ENCODE data around the gene PLCB1.
"Not testable (repeated sequence)": the region's sequence is repeated elsewhere in the genome, so short reads cannot be mapped to it uniquely, and the experiment has no call there.

Gene PLCB1

GRCh38 chr20:8583012-8583565 lies 451.0 kb downstream of the PLCB1 start:
- H3K9me3 ChIP-seq, result no peaks in the 10 kb centered on the region
- H3K27me3 ChIP-seq, result no peaks in the 10 kb centered on the region
- no peaks in the 10 kb centered on the region for H3K4me1 ChIP-seq (ENCODE audit: control insufficient read depth in 1 of 2, insufficient read depth in 1 of 2, low read depth in 1 of 2, low read length in 1 of 2)
- H3K36me3 ChIP-seq, result no peaks in the 10 kb centered on the region
- no peak overlapping the region for H3K27ac ChIP-seq
- no peak for TF ChIP-seq CTCF (IDR thresholded peaks at IDR 0.05)
- H3K4me3 ChIP-seq (ENCODE audit: low read depth in 1 of 2, low read length in 1 of 2), result no peak overlapping the region

- no peaks in the 10 kb centered on the region for H3K27me3 ChIP-seq
- H3K36me3 ChIP-seq, result no peaks in the 10 kb centered on the region
- no peak overlapping the region for H3K4me3 ChIP-seq (ENCODE audit: low read depth in 1 of 2, low read length in 1 of 2)
- no peak overlapping the region for H3K27ac ChIP-seq
- no peak for TF ChIP-seq CTCF (IDR thresholded peaks at IDR 0.05)
- no peaks in the 10 kb centered on the region for H3K4me1 ChIP-seq (ENCODE audit: control insufficient read depth in 1 of 2, insufficient read depth in 1 of 2, low read depth in 1 of 2, low read length in 1 of 2)
- no peaks in the 10 kb centered on the region for H3K9me3 ChIP-seq
Measured at GRCh38 chr20:8583566-8584043, 451.5 kb downstream of the PLCB1 start.

- no peak overlapping the region for H3K27ac ChIP-seq
- H3K4me1 ChIP-seq (ENCODE audit: control insufficient read depth in 1 of 2, insufficient read depth in 1 of 2, low read depth in 1 of 2, low read length in 1 of 2), result no peaks in the 10 kb centered on the region
- no peak overlapping the region for H3K4me3 ChIP-seq (ENCODE audit: low read depth in 1 of 2, low read length in 1 of 2)
- H3K27me3 ChIP-seq, result no peaks in the 10 kb centered on the region
- no peak for TF ChIP-seq CTCF (IDR thresholded peaks at IDR 0.05)
- no peaks in the 10 kb centered on the region for H3K36me3 ChIP-seq
- H3K9me3 ChIP-seq, result no peaks in the 10 kb centered on the region
Measured at GRCh38 chr20:8587251-8587650, 455.2 kb downstream of the PLCB1 start.

- H3K4me1 ChIP-seq (ENCODE audit: control insufficient read depth in 1 of 2, insufficient read depth in 1 of 2, low read depth in 1 of 2, low read length in 1 of 2), result no peaks in the 10 kb centered on the region
- no peak overlapping the region for H3K4me3 ChIP-seq (ENCODE audit: low read depth in 1 of 2, low read length in 1 of 2)
- no peak for TF ChIP-seq CTCF (IDR thresholded peaks at IDR 0.05)
- no peaks in the 10 kb centered on the region for H3K9me3 ChIP-seq
- no peaks in the 10 kb centered on the region for H3K27me3 ChIP-seq
- H3K36me3 ChIP-seq, result no peaks in the 10 kb centered on the region
- no peak overlapping the region for H3K27ac ChIP-seq
Measured at GRCh38 chr20:8587810-8588209, 455.7 kb downstream of the PLCB1 start.

- H3K9me3 ChIP-seq, result no peaks in the 10 kb centered on the region
- TF ChIP-seq CTCF (IDR thresholded peaks at IDR 0.05), result no peak
- no peaks in the 10 kb centered on the region for H3K4me1 ChIP-seq (ENCODE audit: control insufficient read depth in 1 of 2, insufficient read depth in 1 of 2, low read depth in 1 of 2, low read length in 1 of 2)
Measured at GRCh38 chr20:8589956-8590355, 457.9 kb downstream of the PLCB1 start.

GRCh38 chr20:8600910-8601541 lies 469.0 kb downstream of the PLCB1 start:
- not testable (repeated sequence) for H3K9me3 ChIP-seq; H3K4me3 ChIP-seq (ENCODE audit: low read depth in 1 of 2, low read length in 1 of 2); H3K27me3 ChIP-seq; H3K36me3 ChIP-seq
- H3K4me1 ChIP-seq (ENCODE audit: control insufficient read depth in 1 of 2, insufficient read depth in 1 of 2, low read depth in 1 of 2, low read length in 1 of 2), result peaks cover 8 to 20% of the 10 kb centered on the region in 2 experiments
- H3K27ac ChIP-seq, result peak overlapping the region; percentile 2

More at GRCh38 chr20:8589956-8590355, 457.9 kb downstream of the PLCB1 start:
- H3K27ac ChIP-seq, result no peak overlapping the region
- H3K4me3 ChIP-seq (ENCODE audit: low read depth in 1 of 2, low read length in 1 of 2), result no peak overlapping the region
- H3K36me3 ChIP-seq, result no peaks in the 10 kb centered on the region
- no peaks in the 10 kb centered on the region for H3K27me3 ChIP-seq

All from neutrophil (primary cell).